Stimulated activated CD8-positive, alpha-beta memory T cell treated with anti-CD3 and anti-CD28 coated beads, Interleukin-4, amount 100 ng/mL, for 24 hours (primary cell): ENCODE measurements around the gene LAD1.

ENCODE experiments used
- DNase-seq: peaks from one replicate; pipeline ENCODE4 v3.0.0-alpha.2; 2020; ENCODE audit warnings: low read depth

The LAD1 gene

DNA sequence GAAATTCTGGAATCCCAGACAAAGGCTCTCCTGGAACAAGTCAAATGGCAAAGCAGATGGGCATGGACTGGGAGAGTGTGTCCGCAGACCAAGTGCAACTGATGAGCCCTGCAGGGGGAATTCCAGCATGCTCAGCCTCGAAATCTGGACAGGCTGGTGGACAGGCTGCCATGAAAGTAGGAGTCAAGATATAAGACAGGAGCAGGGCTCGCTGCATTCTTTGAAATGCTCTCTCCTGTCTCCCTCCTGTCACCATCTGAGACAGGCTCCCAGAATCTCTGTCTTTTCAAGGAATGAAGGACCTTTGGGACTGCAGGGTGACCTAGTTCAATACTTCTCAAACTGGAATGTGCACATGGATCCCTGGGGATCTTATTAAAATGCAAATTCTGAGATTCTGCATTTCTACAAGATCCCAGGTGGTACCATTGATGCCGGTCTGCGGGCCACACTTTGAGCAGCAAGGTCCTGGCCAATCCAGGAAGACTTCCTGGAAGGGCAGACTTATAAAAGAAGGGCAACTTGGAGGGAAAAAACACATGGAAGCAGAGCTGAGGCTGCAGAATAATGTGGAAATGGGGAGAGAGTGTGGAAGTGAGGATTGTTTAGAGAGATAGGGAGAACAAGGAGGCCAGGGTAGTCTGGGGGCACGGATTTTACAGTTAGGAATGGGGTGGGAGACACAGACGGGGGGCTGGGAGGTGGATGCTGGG, 51.5 kb downstream of the LAD1 start:
- no peak for DNase-seq

DNA sequence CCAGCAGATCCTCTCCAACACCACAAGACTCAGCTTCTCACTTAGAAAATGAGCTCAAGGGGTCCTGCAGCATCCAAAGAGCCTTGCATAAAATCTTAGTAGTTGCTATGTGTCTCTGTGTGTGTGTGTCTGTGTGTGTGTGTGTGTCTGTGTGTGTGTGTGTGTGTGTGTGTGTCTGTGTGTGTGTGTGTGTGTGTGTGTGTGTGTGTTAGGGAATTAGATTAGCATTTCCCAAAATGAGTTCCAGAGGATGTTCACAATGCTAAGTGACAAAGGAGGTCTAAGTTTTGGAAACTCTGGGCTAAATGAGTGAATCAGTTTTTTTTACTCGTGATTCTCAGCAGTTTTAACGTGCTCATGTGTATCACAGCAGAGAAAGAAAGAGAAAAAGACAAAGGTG, 52.1 kb downstream of the LAD1 start:
- DNase-seq, result no peak

DNA sequence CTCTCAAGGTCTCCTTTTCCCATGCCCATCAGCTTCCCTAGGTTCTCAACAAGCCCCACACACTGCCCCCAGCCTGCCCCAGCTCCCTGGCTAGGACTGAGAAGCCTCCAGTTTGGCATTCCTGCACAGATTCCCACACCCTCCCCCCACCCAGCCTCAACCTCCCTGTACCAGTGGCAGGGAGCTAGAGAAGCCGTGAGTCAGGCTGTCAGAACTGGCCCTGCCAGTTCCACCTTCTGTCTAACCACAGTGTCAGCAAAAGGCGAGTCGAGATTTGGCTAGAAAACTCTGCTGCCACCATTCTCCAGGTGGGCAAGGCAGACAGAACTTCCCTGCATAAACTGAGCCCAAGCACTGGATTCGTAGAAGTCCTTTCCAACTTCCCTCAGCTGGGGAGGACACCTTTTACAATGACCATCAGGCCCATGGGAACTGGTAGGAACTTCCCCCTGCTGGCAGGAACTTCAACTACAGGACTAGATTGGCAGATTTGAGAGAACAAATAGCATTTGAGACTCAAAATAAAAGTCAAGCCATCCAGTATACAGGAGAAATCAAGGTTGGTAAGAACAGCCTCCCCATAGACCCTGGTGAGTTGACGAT, 52.7 kb downstream of the LAD1 start:
- no peak for DNase-seq

DNA sequence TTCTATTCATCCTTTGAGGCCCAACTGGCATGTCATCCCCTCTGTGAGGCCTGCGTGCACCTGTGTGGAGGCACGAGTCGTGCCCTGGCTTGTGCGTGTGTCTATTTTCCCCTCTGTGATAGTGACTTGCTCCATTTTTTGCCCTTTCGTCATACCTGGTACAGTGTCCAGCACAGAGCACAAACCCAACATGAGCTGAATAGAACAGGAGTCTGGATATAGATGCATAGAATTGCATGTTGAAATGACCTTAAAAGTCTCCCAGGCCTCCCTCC, 54.1 kb downstream of the LAD1 start:
- no peak for DNase-seq

DNA sequence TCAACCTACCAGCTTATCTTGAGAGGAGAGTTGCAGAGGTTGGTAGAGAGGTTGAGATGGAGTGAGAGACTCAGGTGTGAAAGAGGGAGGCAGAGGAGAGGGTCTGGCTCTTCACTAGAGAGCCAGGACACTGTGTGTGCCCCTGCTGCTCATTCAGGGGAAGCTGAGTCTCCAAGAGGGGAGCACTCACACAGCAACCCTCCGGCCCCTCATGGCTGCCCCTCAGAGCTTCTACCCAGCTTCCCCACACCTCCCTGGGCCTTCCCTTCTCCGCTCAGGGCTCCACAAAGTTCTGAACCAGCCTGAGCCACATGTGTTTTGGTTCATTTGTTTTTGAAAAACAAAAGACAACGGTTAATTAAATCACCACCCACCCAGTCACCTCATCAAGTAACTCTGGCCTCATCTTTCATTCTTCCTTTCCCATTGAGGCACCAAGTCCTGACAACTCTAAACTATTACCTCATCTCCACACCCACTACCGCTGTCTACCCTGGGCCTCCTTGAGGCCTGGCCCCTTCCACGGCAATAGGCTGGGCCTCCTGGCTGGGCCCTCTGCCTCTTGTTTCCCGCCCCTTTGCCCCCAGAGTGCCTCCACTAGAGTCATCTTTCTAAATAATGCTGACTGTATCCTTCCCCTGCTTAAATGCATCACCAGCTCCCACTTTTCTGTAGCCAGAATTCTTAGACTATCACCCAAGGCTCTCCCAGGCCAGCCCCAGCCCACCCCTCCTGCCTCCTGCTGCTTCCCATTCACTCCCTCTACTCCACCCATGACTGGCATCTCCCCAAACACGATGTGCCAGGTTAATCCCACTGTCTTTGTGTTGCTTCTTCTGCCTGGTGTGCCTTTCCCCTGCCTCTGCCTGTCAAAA, 54.7 kb downstream of the LAD1 start:
- no peak for DNase-seq

DNA sequence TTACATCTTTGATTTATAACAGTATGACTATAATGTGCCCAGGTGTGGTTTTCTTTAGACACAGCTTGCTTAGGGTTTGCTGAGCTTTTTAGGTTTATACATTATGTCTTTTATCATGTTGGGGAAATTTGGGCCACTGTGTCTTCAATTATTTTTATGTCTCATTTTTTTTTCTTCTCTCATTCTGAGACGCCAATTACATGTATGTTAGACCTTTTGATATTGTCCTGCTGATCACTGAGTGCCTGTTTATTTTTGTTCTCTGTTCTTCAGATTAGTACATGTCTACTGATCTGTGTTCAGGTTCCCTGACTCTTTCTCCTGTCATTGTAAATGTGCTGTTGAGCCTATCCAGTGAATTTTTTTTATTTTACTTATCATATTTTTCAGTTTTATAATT, 57.7 kb downstream of the LAD1 start:
- no peak for DNase-seq

DNA sequence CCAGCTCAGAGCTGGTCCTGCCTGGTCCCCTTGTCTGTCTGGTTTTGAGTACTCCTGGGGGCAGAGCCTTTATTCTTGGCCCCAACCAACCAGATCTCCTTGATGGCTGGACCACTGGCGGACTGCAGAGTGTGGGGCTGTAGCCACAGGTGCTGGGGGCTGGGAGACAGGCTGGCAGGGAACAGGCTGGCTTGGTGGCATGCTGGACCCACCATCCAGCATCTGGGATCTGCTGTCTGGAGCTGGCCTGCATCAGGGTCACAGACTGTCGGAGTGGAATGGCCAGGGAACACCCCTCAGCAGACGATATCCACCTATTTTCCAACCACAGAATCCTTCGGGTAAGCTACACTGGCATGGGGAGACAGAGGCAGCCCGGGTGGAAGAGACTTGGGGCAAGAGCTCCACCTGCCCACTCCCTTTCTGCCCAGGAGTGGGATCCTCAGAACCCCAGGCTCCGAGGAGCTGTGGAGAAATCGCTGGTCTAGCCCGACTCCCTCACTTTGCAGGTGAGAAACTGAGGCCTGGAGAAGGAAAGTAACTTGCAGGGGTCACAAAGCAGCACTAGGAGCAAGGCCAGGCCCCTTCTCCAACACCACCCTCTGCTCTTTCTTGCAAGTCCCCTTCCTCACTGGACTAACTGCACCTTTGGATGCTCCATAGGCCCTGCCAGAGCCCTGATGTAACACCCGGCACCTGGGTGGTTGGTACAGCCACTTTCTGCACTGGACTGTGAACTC, 62.2 kb downstream of the LAD1 start:
- DNase-seq, result no peak

DNA sequence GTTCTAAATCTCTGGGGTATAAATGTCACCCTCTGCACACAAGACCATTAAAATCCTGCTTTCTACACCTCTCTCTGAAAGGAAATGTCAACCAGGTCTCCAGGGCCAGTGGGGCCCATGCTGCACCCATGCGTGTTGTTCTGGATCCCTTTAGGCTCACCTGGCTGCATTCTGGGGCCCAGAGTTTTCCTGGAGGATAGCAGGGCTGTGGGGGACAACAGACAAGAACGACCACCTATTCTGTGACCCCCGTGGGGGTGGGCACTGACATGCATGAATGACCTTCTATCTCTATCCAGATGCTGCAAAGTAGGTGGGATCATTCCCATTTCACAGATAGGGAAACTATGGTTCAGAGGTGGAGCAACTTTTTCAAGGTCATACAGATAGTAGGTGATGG, 63.2 kb downstream of the LAD1 start:
- no peak for DNase-seq

DNA sequence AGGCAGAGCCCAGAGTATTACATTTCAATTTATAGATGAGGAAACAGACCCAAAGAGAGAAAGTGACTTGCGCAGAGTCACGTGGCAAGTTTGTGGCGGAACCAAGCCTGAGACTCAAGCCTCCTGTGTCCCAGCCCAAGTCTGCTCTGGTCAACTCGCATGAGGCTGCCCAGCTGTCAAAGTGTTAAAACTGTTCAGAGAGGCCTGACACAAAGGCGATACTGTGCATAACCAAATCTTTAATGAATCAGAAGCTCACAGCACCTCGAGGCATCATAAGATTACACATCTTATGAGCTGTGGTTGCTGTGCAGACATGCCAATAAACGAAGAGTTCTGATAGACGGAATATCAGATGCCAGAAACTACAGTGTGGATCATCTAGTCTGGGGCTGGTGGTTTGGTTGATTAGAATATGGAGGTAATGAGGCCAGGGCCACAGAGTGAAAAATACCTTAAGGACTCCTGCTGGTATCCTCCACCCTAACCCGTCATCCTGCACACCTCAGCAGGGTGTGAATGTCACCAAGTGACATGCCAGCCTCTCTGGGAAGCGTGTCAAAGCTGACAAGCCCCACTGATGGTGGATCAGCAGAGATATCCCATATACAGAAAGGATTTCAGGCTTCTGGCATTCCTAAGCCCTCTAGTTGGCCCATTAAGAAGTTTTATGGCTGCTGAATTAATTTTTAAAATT, 63.8 kb downstream of the LAD1 start:
- DNase-seq, result no peak

DNA sequence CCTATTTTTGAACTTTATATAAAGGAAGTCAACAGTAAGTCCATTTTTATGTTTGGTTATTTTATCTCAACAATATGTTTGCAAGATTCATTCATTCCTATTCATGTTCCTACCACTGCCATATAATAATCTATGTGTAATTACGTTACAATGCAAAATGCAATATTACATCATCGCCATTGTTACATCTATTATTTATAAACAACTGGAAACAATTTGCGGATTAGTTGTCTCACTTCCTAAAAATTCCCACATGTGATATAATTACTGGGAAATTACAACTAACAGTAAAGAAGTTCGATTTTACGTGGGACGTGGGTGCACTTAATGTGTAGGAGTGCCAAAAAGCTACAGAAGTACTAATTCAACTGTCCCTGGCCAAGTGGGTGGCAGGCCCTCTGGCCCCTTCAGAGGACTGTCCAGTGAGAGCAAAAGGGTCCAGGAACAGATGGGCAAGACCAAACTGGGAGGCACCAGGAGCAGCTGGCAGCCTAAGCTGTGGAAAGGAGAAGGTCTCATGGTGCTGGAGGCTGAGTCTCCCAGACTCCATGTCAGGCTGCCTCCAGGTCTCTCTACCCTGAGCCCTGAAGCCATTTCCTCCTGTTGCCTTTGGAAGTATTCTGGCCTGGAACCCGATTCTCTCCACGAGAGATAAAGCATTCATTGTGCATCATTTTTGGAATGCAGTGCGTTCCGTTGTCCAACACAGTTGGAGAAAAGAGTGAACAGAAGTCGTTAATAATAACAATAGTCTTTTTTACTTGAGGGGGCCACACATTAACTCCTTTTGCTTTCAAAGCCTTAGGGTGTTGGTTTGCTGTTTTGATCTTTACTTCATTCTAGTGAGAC, 64.6 kb downstream of the LAD1 start:
- DNase-seq, result no peak

DNA sequence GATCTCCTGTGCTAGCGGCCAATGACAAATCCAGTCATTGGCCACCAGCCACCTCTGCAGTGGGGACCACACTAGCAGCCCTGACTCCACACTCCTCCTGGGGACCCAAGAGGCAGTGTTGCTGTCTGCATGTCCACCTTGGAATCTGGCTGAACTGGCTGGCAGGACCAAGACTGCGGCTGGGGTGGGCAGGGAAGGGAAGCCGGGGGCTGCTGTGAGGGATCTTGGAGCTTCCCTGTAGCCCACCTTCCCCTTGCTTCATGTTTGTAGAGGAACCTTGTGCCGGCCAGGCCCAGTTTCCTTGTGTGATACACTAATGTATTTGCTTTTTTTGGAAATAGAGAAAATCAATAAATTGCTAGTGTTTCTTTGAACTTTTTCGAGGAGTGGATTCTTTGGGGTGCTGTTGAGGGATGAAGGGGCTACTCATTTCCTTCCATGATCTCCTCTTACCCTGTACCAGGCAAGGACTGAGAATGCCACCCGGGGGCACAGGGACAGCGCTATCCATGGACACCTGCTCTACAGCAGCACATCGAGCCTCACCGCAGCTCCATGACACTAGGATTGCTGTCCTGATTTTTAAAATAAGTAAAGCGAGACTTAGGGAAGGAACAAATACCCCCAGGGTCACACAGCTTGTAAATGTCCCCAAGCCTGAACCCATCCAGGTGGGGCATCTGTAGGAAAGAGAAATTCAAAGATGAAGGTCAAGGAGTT, 66.3 kb downstream of the LAD1 start:
- no peak for DNase-seq

DNA sequence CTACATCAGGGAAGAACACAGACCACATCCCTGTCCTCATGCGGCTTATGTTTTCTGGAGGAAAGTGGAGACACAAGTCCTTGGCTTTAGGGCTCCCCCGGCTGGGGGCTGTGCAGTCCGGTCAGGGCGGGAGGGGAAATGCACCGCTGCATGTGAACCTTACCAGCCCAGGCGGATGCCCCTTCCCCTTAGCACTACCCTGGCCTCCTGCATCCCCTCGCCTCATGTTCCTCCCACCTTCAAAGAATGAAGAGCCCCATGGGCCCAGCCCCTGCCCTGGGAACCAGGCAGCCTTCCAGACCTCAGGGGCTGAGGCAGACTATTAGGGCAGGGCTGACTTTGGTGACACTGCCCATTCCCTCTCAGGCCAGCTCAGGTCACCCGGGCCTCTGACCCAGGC, 67.1 kb downstream of the LAD1 start:
- no peak for DNase-seq

DNA sequence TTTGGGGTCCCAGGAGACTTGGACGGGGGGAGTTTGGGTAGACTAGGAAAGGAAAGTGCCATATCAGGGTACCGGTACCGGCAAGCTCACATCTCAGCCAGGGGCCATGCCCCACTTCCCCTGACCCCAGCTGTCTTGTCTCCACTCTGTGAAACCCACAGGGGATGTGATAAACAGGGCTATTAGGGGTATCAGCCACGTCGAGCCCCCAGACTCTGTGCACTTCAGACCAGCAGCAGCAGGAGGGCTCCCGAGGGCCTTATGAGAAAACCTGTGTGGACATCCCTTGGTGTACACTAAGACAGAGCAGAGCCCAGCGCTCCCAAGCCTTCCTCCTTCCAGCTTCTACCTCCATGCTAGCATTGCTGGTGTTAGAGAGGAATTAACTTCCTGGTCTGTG, 68.0 kb downstream of the LAD1 start:
- no peak for DNase-seq
